HG03571 (cell line): ENCODE data around the gene SMARCAL1.

ENCODE experiments used
- ATAC-seq: cut with Tn5 transposase; IDR thresholded peaks from one replicate; pipeline ENCODE4 v1.9.1; 2021; ENCODE audit not compliant: unreplicated experiment

SMARCAL1 gene

GRCh38 chr2:216392018-216392562, 20.2 kb upstream of the SMARCAL1 start:
- ATAC-seq: no peak

GRCh38 chr2:216392945-216393840, 19.1 kb upstream of the SMARCAL1 start:
- no peak for ATAC-seq

GRCh38 chr2:216394881-216395280, 17.4 kb upstream of the SMARCAL1 start:
- no peak for ATAC-seq

DNA sequence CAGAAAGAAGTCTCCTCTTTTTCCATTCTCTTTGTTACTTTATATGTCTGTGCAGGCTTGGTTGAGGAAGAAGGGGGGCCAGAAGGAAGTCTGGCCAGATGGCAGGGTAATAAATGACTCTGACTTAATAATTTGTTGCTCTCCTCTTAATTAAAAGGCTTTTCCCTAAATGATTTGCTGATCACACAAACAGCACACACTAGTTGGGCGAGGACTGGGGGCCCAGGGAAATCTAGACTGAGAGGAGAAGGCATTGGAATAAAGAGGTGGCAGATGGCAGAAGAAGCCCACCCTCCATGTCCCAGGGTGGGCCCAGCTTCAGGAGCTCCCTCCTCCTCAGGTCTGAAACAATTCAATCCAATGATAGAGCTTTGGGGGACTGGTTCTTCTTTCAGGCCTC, 12.7 kb upstream of the SMARCAL1 start:
- ATAC-seq: no peak

GRCh38 chr2:216402751-216403150, 9.5 kb upstream of the SMARCAL1 start:
- ATAC-seq: no peak

DNA sequence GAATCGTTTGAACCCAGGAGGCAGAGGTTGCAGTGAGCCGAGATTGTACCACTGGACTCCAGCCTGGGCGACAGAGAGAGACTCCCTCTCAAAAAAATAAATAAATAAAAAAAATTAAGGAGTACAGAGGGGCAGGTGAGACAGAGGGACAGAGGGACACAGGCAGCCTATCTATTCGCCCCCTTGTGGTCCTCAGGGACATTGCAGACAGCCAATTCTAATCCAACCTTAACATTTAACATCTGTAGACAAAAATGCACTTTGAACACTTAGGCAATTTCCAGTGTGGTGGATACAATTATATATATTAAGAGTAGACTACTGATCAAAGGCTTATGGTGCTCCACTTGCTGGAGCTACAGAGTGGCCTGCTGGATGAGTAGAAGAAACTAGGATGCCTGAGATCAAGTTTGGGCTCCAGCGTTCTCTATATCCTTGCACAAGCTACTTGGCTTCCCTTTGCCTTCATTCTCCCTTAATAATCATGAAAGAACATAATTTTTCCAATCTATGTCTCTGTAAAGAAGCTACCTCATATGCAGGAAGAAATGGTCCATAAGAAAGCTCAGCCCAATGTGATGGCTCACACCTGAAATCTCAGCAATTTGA, 8.2 kb upstream of the SMARCAL1 start:
- no peak for ATAC-seq

DNA sequence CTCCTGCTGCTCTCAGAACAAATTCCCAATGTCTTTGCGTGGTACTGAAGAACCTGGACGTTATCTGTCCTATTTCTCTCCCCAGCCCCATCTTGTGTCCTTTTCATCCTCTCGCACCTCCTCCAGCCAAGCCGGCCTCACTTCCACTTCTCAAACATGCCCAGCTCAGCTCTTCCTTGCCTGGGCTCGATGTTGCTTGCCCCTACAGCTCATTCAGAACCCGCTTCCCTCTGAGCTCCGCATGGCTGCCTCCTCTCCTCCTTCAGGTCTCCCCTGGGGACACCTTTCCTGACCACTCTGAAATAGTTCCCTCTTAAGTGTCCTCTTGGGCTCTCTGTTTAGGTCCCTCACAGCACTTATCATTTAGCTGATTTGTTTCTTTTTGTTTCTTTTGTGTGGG, 6.7 kb upstream of the SMARCAL1 start:
- ATAC-seq: no peak

GRCh38 chr2:216406826-216407225, 5.5 kb upstream of the SMARCAL1 start:
- ATAC-seq: no peak

DNA sequence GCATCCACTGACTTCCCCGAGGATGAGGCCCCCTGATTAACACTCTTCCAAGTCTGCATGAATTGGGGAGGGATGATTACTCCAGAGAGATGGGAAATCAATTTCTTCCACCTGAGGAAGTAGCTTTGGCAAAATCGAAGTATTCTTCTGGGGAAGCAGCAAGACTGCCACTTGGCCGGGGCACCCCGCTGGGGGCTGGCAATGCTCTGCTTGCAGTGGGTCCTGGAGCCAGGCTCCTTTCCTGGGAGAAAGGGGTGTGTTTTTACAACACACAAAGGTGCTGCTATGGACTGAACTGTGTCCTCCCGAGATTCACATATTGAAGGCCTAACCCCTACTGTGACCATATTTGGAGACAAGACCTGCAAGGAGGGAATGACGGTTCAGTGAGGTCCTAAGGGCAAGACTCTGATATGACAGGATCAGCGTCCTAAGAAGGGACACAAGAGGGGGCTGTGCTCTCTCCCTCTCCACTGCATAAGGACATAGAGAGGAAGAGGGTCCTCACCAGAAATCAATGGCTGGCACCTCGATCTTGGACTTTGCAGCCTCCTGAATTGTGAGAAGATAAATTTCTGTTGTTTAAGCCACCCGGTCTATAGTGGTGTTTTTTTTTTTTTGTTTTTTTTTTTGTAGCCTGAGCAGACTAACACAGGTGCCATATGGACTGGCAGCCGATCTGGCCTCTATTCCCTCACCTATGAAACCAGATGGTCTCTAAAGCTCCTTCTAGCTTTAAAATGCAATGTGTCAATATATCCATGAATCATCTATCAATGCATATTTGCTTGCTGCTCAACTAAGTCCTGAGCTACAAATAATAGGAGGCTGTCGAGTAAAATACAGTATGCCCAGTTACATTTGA, 3.6 kb upstream of the SMARCAL1 start:
- no peak for ATAC-seq

GRCh38 chr2:216410550-216410949, 1.7 kb upstream of the SMARCAL1 start:
- peak; percentile 37 for ATAC-seq

GRCh38 chr2:216413882-216414281, 1.6 kb downstream of the SMARCAL1 start:
- no peak for ATAC-seq

DNA sequence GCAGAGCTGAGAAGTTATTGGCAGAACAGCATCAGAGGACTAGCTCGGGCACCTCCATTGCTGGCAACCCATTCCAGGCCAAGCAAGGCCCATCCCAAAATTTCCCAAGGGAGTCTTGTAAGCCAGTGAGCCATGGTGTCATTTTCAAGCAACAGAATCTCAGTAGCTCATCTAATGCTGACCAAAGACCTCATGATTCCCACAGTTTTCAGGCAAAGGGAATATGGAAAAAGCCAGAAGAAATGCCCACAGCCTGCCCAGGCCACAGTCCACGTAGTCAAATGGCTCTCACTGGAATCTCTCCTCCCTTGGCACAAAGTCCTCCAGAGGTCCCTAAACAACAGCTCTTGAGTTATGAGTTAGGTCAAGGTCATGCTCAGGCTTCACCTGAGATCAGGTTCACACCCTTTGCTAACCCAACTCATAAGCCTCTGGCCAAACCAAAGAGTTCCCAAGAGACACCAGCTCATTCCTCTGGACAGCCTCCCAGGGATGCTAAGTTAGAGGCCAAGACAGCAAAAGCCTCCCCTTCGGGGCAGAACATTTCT, 2.6 kb downstream of the SMARCAL1 start:
- no peak for ATAC-seq

DNA sequence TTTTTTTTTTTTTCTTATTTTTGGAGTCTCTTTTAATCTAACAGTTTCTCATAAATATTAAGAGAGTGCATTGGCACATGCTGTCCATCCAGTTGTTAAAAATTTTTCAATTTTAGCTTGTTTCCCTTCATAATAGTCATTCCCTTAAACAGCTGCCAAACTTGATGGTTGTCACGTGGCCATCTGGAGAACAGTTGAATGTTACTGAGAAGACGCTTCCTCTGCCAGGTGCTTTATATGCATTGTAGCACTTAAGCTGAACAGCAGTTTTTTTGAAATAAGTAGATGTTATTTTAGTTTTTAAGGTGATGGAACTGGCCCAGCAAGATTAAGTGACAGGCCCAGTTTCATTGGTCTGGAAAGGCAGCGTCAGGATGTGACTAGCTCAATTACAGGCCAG, 3.3 kb downstream of the SMARCAL1 start:
- no peak for ATAC-seq

- no peak for ATAC-seq
Measured at GRCh38 chr2:216416571-216417307, 4.5 kb downstream of the SMARCAL1 start.

DNA sequence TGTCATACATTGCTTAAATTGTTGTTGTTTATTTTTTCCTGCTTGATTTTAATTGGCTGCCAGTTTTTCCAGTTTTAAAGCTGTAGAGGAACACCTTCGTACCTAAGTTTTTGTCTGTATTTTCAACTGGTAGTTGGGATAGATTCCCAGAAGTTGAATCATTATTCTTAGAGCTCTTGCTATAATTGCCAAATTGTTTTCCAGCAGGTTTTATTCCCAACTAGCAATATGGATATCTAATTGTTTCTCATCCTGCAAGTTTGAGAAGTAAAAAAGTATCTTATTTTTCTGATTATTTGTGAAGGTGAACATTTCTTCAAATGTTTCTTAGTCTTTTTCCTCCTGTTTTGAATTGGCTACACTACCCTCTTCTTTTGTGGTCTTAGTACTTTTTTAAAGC, 6.7 kb downstream of the SMARCAL1 start:
- no peak for ATAC-seq

- no peak for ATAC-seq
Measured at GRCh38 chr2:216420367-216421101, 8.2 kb downstream of the SMARCAL1 start.

DNA sequence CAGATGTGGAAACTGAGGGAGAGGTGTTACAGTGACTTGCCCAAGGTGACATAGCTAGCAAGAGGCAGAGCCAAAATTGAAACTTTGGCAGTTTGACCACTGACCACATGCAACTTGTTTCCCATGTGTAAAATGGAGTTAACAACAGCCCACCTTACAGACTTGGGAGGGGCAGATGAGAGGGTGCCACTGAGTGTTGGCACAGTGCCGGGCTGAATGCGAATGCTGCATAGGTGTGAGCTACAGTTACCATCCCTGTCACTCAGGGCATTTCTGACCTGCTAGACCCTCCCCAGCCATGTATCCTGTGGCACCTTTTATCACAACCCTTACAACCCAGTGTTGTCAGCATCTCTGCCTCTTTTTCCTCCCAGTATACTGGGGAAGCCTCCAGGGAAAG, 10.8 kb downstream of the SMARCAL1 start:
- no peak for ATAC-seq

GRCh38 chr2:216424274-216424673, 12.0 kb downstream of the SMARCAL1 start:
- ATAC-seq: no peak

- ATAC-seq: no peak
Measured at GRCh38 chr2:216425008-216425787, 12.9 kb downstream of the SMARCAL1 start.
